ENCODE results near the gene ADGRG6. TPM values are rescaled to one million over a fixed set of nuclear protein-coding genes. Genes with fewer than 3 reads are reported as not detected.

Gene ADGRG6
- total and polyA plus RNA-seq, 2 of the 8 experiments (the other 6 are each of a cell fraction or from before 2014, with no cell fraction given), result 1.1 to 6.2 TPM

DNA sequence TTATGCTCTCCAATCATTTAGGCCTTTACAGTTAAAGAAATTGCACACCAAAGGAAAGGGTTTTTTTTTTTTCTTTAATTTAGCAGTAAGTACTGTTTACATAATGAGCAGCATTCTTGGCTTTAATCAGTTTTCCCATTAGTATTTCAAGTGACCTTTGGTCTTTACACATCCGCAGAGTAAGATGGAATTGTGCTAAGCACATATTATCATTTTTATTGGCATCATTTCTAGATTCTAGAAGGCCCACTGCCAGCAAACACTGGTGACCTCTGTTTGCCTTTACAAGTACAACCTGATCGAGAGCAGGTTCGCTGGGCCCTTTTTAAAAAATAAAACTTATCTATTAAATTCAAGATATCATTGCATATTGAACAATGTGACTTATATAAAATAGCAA, 104.3 kb downstream of the ADGRG6 start:
- H4K5ac ChIP-seq (ENCODE audit: insufficient read length, low read depth, low read length), result no peak overlapping the region
- no peak overlapping the region for H3K23ac ChIP-seq (ENCODE audit: insufficient read length)
- no peak overlapping the region for H2BK20ac ChIP-seq (ENCODE audit: low read length)
- H3K4me1 ChIP-seq (replicated peaks in 1 of 4; ENCODE audit: control insufficient read depth in 3 of 4, insufficient read depth in 4 of 4, low read length in 3 of 4), result no peaks in the 10 kb centered on the region
- H2AK5ac ChIP-seq (ENCODE audit: low read depth, low read length), result no peak overlapping the region
- no peaks in the 10 kb centered on the region for H3K23me2 ChIP-seq (ENCODE audit: low read depth, low read length)
- H2BK120ac ChIP-seq (replicated peaks; ENCODE audit: low read depth, low read length), result no peak overlapping the region
- H3K79me2 ChIP-seq (ENCODE audit: control insufficient read depth in 1 of 2, insufficient read depth in 2 of 2, low read length in 2 of 2), result no peaks in the 10 kb centered on the region
- no peaks in the 10 kb centered on the region for H3K27me3 ChIP-seq (replicated peaks in 1 of 4; ENCODE audit: control insufficient read depth in 3 of 4, extremely low read depth in 1 of 4, insufficient read depth in 3 of 4, low read length in 3 of 4)
- no peak overlapping the region for H3K18ac ChIP-seq (ENCODE audit: extremely low read depth, low read length)
- FAIRE-seq, result no peak
- H2AFZ ChIP-seq (ENCODE audit: low read length), result no peak overlapping the region
- no peak overlapping the region for H2BK15ac ChIP-seq (ENCODE audit: low read length)
- H4K91ac ChIP-seq (replicated peaks; ENCODE audit: insufficient read length, low read length), result no peak overlapping the region
- H4K8ac ChIP-seq (ENCODE audit: extremely low read depth, insufficient read depth, low read length), result no peak overlapping the region
- H2BK12ac ChIP-seq (ENCODE audit: low read depth, low read length), result no peak overlapping the region
- no peak overlapping the region for H2BK5ac ChIP-seq (ENCODE audit: low read depth, low read length)
- H3K9me3 ChIP-seq (ENCODE audit: insufficient read depth in 2 of 2, low read depth in 1 of 2, low read length in 1 of 2), result no peaks in the 10 kb centered on the region
- 83% methylated on average over 3 of the region's 3 CpGs; no CpG with 5 or more reads in 1 of the 2 experiments for WGBS, 2 experiments (ENCODE audit: extremely low coverage in 1 of 2, insufficient coverage in 1 of 2, insufficient read length in 1 of 2, insufficient replicate concordance in 2 of 2, low coverage in 1 of 2, low lambda C conversion rate in 2 of 2, missing lambda C conversion rate in 1 of 2)
- H3K79me1 ChIP-seq (ENCODE audit: low read depth, low read length), result no peaks in the 10 kb centered on the region
- H3K9ac ChIP-seq (replicated peaks in 1 of 4; ENCODE audit: extremely low read depth in 1 of 4, low read depth in 3 of 4, low read length in 3 of 4), result no peak overlapping the region
- no peaks in the 10 kb centered on the region for H3K36me3 ChIP-seq (ENCODE audit: control insufficient read depth in 2 of 4, insufficient read depth in 4 of 4, low read length in 3 of 4)
- TF ChIP-seq ASH2L (IDR thresholded peaks at IDR 0.05; ENCODE audit: low read length) (no peak), KDM4A (IDR thresholded peaks at IDR 0.05; ENCODE audit: low read depth, low read length, severe bottlenecking) (no peak), NRF1 (IDR thresholded peaks at IDR 0.05; ENCODE audit: low read depth, low read length) (no peak), KDM1A (IDR thresholded peaks at IDR 0.05; ENCODE audit: borderline replicate concordance, low read length) (no peak), SP1 (IDR thresholded peaks at IDR 0.05; ENCODE audit: low read depth, low read length) (no peak), CBX8 (IDR thresholded peaks at IDR 0.05; ENCODE audit: borderline replicate concordance, low read depth, low read length) (no peak)
- TF ChIP-seq, protein P1, sequence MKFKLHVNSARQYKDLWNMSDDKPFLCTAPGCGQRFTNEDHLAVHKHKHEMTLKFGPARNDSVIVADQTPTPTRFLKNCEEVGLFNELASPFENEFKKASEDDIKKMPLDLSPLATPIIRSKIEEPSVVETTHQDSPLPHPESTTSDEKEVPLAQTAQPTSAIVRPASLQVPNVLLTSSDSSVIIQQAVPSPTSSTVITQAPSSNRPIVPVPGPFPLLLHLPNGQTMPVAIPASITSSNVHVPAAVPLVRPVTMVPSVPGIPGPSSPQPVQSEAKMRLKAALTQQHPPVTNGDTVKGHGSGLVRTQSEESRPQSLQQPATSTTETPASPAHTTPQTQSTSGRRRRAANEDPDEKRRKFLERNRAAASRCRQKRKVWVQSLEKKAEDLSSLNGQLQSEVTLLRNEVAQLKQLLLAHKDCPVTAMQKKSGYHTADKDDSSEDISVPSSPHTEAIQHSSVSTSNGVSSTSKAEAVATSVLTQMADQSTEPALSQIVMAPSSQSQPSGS (IDR thresholded peaks at IDR 0.05; ENCODE audit: low read length), result no peak
- TF ChIP-seq, protein P2, sequence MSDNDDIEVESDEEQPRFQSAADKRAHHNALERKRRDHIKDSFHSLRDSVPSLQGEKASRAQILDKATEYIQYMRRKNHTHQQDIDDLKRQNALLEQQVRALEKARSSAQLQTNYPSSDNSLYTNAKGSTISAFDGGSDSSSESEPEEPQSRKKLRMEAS (IDR thresholded peaks at IDR 0.05), result no peak
- H3K56ac ChIP-seq (replicated peaks; ENCODE audit: insufficient read length, low read depth, low read length), result no peak overlapping the region
- ChIA-PET CTCF (ENCODE audit: partially characterized antibody) (interaction anchor here (1.3 kb wide), 1 partner anchor 14 kb away, joined by 3 read pairs; no protein-coding TSS in a partner anchor), POLR2A (ENCODE audit: partially characterized antibody) (no interaction called here)
- H3K27ac ChIP-seq (ENCODE audit: low read depth, low read length), result no peak overlapping the region
- H3K4me2 ChIP-seq (ENCODE audit: insufficient read depth in 1 of 2, low read depth in 2 of 2, low read length in 2 of 2), result no peak overlapping the region
- DNase-seq (ENCODE audit: low read depth in 1 of 2, low spot score in 2 of 2), result no peak
- H4K20me1 ChIP-seq (replicated peaks in 1 of 2; ENCODE audit: control insufficient read depth in 1 of 2, insufficient read depth in 2 of 2, low read length in 2 of 2), result no peaks in the 10 kb centered on the region
- H3K4me3 ChIP-seq (ENCODE audit: extremely low read depth in 1 of 4, insufficient read depth in 2 of 4, low read depth in 3 of 4, low read length in 4 of 4), result no peak overlapping the region
- H3K4ac ChIP-seq (replicated peaks; ENCODE audit: insufficient read length, low read depth, low read length), result no peak overlapping the region
- H3K14ac ChIP-seq (ENCODE audit: insufficient read length), result no peak overlapping the region

Data from H1 (cell line).